Measurements from ENCODE around the gene C1D. TPM values are rescaled to one million over a fixed set of nuclear protein-coding genes. Genes with fewer than 3 reads are reported as not detected.
"Not testable (repeated sequence)": the region's sequence is repeated elsewhere in the genome, so short reads cannot be mapped to it uniquely, and the experiment has no call there.

Gene C1D
- total RNA-seq, 1 experiment from 2014 or later = 17.5 TPM

- H3K27me3 ChIP-seq (ENCODE audit: control insufficient read depth, insufficient read depth, low read length) = no peaks in the 10 kb centered on the region
- DNase-seq = no peak
- no peaks in the 10 kb centered on the region for H3K36me3 ChIP-seq (replicated peaks; ENCODE audit: control insufficient read depth, insufficient read depth, low read length)
- H3K4me3 ChIP-seq (ENCODE audit: insufficient read depth, low read depth, low read length) = no peak overlapping the region
Observed at GRCh38 chr2:67999332-67999731, 63.5 kb downstream of the C1D start.

- DNase-seq = no peak
- Histone ChIP-seq H3K27me3 (ENCODE audit: control insufficient read depth, insufficient read depth, low read length) (no peaks in the 10 kb centered on the region), H3K4me3 (ENCODE audit: insufficient read depth, low read depth, low read length) (no peak overlapping the region), H3K36me3 (replicated peaks; ENCODE audit: control insufficient read depth, insufficient read depth, low read length) (no peaks in the 10 kb centered on the region)
Observed at GRCh38 chr2:67997903-67998302, 64.9 kb downstream of the C1D start.

GRCh38 chr2:67997528-67997900 is 65.3 kb downstream of the C1D start:
- Histone ChIP-seq H3K36me3 (replicated peaks; ENCODE audit: control insufficient read depth, insufficient read depth, low read length) (no peaks in the 10 kb centered on the region), H3K27me3 (ENCODE audit: control insufficient read depth, insufficient read depth, low read length) (no peaks in the 10 kb centered on the region), H3K4me3 (ENCODE audit: insufficient read depth, low read depth, low read length) (no peak overlapping the region)
- no peak for DNase-seq

GRCh38 chr2:67996772-67997527 is 65.9 kb downstream of the C1D start:
- H3K27me3 ChIP-seq (ENCODE audit: control insufficient read depth, insufficient read depth, low read length) = no peaks in the 10 kb centered on the region
- no peak for DNase-seq
- no peak overlapping the region for H3K4me3 ChIP-seq (ENCODE audit: insufficient read depth, low read depth, low read length)
- no peaks in the 10 kb centered on the region for H3K36me3 ChIP-seq (replicated peaks; ENCODE audit: control insufficient read depth, insufficient read depth, low read length)

- no peak for DNase-seq
- Histone ChIP-seq H3K36me3 (replicated peaks; ENCODE audit: control insufficient read depth, insufficient read depth, low read length) (no peaks in the 10 kb centered on the region), H3K4me3 (ENCODE audit: insufficient read depth, low read depth, low read length) (no peak overlapping the region), H3K27me3 (ENCODE audit: control insufficient read depth, insufficient read depth, low read length) (no peaks in the 10 kb centered on the region)
Observed at GRCh38 chr2:67994716-67995115, 68.1 kb downstream of the C1D start.

GRCh38 chr2:67994069-67994468 is 68.7 kb downstream of the C1D start:
- not testable (repeated sequence) for H3K27me3 ChIP-seq (ENCODE audit: control insufficient read depth, insufficient read depth, low read length); DNase-seq; H3K4me3 ChIP-seq (ENCODE audit: insufficient read depth, low read depth, low read length); H3K36me3 ChIP-seq (replicated peaks; ENCODE audit: control insufficient read depth, insufficient read depth, low read length)

- no peak for DNase-seq
- Histone ChIP-seq H3K36me3 (replicated peaks; ENCODE audit: control insufficient read depth, insufficient read depth, low read length) (no peaks in the 10 kb centered on the region), H3K27me3 (ENCODE audit: control insufficient read depth, insufficient read depth, low read length) (no peaks in the 10 kb centered on the region), H3K4me3 (ENCODE audit: insufficient read depth, low read depth, low read length) (no peak overlapping the region)
Observed at GRCh38 chr2:67993329-67993728, 69.5 kb downstream of the C1D start.

GRCh38 chr2:67991456-67991855 is 71.3 kb downstream of the C1D start:
- Histone ChIP-seq H3K27me3 (ENCODE audit: control insufficient read depth, insufficient read depth, low read length) (no peaks in the 10 kb centered on the region), H3K36me3 (replicated peaks; ENCODE audit: control insufficient read depth, insufficient read depth, low read length) (no peaks in the 10 kb centered on the region), H3K4me3 (ENCODE audit: insufficient read depth, low read depth, low read length) (no peak overlapping the region)
- no peak for DNase-seq

Other genes with a start within 250 kb of the C1D start
- gene PNO1, start 94.9 kb upstream of the C1D start, total RNA-seq (2014; rRNA removed; shearing (Covaris generic)) = 24.5 and 27.6 TPM in 2 replicates
- gene PPP3R1, start 189.5 kb upstream of the C1D start, total RNA-seq (2014; rRNA removed; shearing (Covaris generic)) = 20.1 and 24.1 TPM in 2 replicates

Measured in H7 (cell line).